Measurements from ENCODE around the gene IGF2BP3. TPM values are rescaled to one million over a fixed set of nuclear protein-coding genes. Genes with fewer than 3 reads are reported as not detected.
"Not testable (repeated sequence)": the region's sequence is repeated elsewhere in the genome, so short reads cannot be mapped to it uniquely, and the experiment has no call there.

The IGF2BP3 gene
- total RNA-seq, 1 donor, result 6.7 TPM

DNA sequence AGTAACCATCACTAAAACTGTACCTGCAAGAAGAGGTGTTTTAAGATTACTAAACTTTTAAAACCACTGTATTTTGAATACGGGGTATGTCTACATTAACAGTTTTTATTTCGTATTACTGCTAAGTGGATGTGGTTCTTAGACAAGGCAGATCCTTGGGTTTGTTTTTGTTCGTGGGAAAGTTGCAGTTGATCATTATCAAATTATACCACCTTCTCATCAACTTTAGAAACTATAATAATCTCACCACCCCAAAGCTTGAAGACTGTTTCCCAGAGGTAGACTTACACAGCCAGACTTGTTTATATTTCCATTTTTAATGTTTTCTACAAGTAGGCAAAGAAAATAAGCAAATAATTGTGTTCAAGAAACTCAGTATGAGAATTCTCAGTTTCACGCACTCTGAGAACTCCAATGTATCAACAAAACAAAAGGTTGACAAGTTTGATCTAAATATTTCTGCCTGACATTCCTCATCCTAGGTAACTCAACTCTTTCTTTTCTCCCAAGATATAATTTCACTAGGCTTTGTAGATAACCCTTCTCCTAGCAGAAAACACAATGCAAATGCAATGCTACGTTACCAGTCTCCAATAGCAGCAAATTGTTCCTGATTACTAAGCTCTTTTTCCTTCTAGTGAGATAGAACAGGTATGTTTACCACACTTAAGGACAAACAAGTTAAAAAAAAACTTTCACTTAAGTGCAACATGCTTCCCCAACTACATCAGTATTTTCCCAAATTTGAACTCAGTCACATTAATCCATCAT lies 36.0 kb downstream of the IGF2BP3 start:
- DNase-seq (ENCODE audit: low read depth in 2 of 3, low spot score in 2 of 3), result no peak

DNA sequence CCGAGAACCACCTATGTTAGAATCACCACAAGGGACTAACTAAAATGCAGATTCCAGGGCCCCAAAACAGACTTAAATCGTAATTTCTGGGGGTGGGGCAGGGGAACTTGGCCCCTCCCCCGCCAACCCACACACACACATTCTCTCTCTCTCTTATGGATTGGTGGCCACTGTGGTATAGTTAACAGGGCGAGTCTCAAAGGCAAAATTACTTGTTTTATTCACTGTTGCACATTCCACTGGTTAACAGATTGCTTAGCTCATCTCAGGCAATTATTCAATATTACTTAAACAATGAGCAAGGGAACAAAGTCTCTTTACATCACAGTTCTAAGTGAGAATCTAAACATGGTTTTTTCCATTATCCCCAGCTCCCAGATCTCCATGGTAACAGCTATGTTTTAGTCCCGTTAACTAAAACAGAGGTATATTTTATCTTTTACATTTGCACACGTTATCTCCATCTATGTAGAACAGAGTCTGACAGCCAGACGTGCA lies 38.5 kb downstream of the IGF2BP3 start:
- DNase-seq (ENCODE audit: low read depth in 2 of 3, low spot score in 2 of 3), result no peak

DNA sequence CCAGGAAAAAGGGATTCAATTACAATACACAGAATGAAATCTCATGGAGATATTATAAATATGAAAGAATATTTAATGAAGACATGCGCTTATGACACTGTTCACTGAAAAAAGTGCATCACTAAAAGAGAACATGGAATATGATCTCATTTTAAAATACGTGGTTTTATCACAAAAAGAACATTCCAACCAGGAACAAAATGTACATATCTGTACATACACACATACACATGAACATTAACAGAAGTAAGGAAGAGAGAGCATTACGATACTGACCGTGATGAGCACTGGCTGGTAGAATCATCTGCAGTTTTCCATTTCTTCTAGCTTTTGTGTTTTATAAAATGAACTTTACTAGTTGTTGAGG lies 39.4 kb downstream of the IGF2BP3 start:
- no peak for DNase-seq (ENCODE audit: low read depth in 2 of 3, low spot score in 2 of 3)

DNA sequence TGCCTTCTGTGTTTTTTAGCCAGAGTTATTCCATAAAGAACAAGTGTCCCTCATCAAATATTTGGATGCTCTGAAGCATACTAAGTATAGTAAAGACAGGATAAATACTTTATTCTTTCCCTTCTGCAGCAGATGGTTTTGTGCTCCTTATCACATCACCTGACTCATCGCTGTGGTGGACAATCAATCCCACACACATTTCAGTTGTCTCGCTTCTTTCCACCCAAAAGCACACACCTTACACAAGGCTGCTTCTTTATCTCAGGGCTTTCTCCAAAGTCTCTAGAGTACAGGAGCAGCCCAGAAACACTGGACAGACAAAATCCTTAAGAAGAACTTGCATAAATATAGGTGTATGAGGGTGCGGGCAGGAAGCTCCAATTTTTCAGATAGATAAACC lies 43.4 kb downstream of the IGF2BP3 start:
- DNase-seq (ENCODE audit: low read depth in 2 of 3, low spot score in 2 of 3), result no peak

DNA sequence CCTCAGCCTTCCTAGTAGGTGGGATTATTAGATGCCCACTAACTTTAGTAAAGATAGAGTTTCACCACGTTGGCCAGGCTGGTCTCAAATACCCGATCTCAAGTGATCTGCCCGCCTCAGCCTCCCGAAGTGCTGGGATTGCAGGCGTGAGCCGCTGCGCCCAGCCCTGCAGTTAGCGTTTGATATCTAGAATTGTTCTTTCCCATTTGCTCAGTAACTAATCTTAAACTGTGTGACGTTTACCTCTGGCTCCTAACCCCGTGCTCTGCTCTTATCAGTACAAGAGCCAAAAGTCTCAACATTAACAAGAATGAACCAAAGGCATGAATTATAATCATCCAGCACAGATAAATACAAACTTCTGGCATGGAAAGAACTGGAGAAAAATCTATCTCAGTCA lies 47.4 kb downstream of the IGF2BP3 start:
- no peak for DNase-seq (ENCODE audit: low read depth in 2 of 3, low spot score in 2 of 3)

DNA sequence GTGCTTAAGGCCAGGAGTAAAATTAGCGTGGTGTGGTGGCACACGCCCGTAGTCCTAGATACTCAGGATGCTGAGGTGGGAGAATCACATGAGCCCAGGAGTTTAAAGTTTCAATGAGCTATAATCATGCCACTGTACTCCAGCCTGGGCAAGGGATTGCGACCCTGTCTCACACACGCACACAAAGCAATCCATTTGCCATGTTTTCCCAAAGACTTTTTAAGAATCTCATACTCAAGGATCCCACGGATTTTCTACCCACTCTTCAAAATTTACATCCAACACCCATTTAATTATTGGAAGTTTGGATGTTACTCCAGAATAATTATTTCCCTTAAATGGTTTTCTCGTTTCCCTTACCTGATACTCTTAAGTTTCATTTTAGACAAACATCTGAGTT lies 47.9 kb downstream of the IGF2BP3 start:
- no peak for DNase-seq (ENCODE audit: low read depth in 2 of 3, low spot score in 2 of 3)

DNA sequence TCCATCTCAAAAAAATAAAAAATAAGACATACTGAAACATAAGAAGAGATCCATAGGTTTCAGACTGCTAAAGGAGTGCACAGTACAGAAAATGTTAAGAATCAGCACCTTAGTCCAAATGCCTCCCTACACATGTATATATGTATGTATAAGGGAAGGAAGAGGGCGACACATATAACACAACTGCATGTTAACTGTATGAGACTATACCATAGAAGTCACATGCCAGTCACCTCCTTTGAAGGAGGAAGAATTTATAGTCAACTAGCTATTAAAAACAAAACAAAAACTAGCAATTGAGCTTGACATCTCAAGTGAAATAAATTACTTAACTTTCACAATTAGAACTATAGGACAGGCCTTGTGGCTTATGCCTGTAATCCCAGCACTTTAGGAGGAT lies 50.4 kb downstream of the IGF2BP3 start:
- DNase-seq (ENCODE audit: low read depth in 2 of 3, low spot score in 2 of 3), result no peak

DNA sequence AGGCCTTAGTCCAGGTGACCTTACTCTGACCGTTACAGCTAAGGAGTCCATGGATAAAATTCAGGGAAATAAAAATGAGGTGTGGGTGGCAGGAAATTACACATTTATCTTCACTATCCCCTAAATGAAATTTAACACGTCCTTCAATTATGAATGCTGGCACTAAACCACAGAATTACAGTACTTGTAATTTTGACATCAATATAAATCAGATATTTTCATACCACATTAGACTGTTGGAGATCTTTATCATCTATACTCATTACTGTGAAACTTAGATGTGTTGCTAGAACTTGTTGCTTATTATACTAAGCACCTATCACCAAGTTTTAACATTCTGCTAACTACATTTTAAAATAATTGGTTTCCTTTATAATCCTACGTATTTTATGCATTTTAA lies 51.1 kb downstream of the IGF2BP3 start:
- no peak for DNase-seq (ENCODE audit: low read depth in 2 of 3, low spot score in 2 of 3)

DNA sequence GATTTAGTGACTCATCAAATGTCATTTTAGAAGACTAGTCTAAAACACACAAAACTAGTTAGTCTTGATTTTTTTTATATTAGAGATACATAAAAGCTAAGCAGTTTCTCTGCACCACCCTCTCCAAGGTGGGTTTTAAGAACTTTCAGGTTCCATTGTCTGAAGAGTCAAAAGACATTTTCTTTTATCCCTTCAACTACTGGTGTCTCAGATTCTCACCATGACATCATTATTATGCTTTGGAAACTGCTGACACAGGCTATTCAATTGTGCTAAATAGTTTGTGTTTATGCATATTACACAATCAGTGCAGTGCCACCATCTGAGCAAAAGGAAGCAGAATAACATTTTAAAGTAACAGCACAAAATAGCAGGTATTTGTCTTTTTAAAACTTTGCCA lies 52.2 kb downstream of the IGF2BP3 start:
- DNase-seq (ENCODE audit: low read depth in 2 of 3, low spot score in 2 of 3), result no peak

DNA sequence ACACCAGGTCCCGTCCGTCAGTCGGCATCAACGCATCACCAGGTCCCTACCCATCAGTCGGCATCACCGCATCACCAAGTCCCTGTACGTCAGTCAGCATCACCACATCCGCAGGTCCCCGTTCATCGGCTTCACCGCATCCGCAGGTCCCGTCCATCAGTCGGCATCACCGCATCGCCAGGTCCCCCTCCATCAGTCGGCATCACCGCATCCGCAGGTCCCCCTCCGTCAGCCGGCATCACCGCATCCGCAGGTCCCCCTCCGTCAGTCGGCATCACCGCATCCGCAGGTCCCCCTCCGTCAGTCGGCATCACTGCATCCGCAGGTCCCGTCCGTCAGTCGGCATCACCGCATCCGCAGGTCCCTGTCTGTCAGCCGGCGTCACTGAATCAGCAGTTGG lies 55.1 kb downstream of the IGF2BP3 start:
- DNase-seq (ENCODE audit: low read depth in 2 of 3, low spot score in 2 of 3), result no peak

DNA sequence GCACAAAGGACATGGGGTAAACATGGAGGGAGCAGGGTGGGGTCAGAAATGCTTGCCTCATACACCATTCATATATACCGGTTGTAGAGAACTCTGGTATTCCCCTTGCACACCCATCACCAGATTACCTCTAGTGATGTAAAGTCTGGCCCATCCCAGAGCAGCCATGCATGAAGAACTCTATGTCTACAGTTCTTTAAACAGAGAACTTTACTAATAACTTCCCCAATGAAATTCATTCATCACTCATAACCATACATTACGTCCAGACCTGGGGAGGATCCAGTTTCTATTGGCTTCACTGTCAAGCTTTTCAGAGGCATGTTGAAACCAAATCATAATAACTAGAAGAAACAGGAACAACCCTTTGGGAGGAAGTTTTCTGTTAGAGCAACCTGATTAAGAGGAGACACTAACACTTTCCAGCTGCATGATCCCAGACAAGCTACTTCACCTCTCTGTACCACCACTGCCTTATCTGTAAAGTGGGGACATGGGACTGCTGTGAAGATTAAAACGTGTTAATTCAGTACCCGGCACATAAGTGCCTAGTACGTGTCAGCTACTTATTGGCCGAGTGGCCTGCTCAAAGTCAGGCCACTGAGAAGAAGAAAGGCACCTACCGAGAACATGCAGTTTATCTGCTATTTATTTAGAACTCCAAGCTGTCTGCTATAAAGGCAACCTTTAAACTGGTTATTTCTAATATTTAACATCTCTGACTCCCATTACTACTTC lies 59.7 kb downstream of the IGF2BP3 start:
- DNase-seq (ENCODE audit: low read depth in 2 of 3, low spot score in 2 of 3), result no peak

DNA sequence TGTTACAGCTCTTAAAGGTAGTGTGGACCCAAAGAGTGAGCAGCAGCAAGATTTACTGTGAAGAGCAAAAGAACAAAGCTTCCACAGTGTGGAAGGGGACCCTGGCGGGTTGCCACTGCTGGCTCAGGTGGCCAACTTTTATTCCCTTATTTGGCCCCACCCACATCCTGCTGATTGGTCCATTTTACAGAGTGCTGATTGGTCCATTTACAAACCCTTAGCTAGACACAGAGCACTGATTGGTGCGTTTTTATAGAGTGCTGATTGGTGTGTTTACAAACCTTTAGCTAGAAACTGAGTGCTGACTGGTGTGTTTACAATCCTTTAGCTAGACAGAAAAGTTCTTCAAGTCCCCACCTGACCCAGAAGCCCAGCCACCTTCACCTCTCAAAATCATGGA lies 63.7 kb downstream of the IGF2BP3 start:
- DNase-seq (ENCODE audit: low read depth in 2 of 3, low spot score in 2 of 3), result not testable (repeated sequence)

DNA sequence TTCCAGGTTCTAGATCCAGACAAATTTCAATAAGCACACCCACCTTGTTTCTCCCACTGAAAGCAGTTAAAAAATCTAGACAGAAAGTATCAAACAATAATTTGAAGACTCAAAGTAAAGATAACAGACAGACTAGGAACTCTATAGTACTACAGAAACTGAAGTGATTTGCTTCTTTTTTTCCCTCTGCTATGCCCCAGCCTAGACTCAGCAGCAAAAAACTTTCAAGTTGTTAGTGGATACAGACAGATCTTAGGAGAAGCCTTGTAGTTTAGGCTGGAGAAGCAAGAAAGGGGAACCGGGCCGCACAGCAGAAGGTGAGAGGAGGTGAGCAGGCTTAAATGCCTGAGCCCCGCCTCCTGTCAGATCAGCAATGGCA lies 65.1 kb downstream of the IGF2BP3 start:
- no peak for DNase-seq (ENCODE audit: low read depth in 2 of 3, low spot score in 2 of 3)

DNA sequence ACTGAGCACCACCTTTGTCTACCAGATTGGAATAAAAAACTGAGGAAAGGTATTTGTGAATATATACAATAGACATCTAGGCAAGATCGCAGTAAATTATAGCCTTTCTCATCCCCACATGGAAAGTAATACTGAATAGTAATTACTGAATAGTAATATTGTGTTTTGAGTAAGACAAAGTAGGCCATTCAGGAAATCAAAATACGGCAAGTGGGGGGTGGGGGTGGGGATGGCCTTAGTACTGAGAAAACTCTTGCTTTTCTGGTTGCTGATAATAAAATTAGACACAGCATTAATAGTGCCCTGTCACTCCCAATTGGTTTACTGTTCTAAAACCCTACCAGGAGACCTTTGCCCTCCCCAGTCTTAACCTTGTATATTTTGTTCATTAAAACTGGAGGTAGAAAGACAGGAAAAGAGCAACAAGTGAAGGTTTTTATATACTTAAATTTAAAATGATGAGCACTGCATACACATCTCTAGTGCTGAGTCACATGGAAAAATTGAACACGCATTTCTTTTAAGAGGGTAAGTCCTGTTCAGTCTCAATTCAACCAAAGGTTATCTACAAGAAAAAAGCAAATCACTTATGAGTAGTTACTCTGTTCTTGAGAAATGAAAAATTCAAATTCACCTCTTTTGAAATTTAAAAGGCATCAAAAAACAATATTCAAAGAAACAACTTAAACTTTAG lies 65.6 kb downstream of the IGF2BP3 start:
- no peak for DNase-seq (ENCODE audit: low read depth in 2 of 3, low spot score in 2 of 3)

DNA sequence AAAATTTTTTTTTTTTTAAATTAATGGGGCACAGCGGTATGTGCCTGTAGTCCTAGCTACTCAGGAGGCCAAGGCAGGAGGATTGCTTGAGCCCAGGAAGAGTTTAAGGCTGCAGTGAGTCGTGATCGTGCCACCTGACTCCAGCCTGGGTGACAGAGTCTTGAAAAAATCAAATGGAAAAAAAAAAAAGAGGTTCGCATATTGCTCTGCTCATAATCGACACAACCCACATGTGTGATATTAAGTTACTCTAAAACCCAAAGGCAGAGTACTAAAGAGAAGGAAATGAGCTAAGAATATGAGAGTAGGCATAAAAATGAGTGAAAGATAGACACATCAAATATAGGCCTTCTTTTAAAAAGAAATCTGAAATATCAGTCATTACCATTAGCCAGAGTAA lies 66.3 kb downstream of the IGF2BP3 start:
- DNase-seq (ENCODE audit: low read depth in 2 of 3, low spot score in 2 of 3), result no peak

DNA sequence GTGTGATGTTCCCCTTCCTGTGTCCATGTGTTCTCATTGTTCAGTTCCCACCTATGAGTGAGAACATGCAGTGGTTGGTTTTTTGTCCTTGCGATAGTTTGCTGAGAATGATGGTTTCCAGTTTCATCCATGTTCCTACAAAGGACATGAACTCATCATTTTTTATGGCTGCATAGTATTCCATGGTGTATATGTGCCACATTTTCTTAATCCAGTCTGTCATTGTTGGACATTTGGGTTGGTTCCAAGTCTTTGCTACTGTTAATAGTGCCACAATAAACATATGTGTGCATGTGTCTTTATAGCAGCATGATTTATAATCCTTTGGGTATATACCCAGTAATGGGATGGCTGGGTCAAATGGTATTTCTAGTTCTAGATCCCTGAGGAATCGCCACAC lies 72.2 kb downstream of the IGF2BP3 start:
- DNase-seq (ENCODE audit: low read depth in 2 of 3, low spot score in 2 of 3), result not testable (repeated sequence)

DNA sequence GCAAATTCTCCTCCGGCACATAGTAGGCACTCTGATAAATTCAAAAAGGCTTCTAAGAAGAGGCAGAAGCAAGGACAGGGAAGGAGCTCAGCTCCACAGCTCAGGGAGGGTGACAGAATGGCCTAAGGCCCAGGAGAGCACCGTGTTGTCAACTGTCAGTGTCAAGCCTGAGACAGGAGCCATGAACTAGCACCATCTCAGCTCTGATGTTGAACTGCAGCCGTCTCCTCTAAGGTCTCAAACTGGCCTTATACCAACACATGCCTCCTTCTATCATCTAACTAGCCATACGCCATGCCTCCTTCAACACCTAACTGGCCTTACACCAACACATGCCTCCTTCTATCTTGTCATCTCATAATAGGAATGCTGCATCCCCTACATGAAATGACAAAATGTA lies 73.0 kb downstream of the IGF2BP3 start:
- no peak for DNase-seq (ENCODE audit: low read depth in 2 of 3, low spot score in 2 of 3)

DNA sequence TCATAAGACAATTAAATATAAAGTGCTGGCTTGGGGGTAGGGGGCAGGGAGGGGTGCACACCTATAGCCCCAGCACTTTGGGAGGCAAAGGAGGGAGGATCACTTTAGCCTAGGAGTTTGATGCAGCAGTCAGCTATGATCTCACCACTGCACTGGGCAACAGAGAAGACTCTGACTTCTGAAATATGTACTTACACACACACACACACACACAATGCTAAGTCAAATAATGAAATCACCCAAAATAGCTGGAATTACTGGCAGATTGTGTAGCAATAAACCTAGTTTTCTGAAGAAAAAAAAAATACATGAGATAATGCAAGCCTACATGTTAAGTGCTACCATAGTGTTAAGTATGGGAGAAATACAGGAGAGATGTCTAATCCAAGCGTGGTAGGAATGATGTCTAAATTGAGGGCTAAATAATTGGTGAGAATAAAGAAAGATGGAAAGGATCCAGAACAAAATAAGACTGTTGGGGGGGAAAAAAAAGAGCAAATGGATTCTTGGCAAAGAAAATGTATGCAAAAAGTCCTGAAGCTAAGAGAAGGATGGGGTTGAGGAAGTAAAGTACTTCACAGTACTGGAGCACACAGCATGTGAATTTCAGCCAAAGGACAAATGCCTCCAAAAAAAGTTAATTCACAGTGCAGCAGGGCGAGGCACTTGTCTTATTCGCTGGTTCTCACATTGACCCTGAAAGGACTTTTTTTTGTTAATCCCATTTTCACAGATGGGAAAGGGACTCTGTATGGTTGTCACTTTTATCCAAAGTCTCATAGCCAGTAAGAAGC lies 73.9 kb downstream of the IGF2BP3 start:
- no peak for DNase-seq (ENCODE audit: low read depth in 2 of 3, low spot score in 2 of 3)

DNA sequence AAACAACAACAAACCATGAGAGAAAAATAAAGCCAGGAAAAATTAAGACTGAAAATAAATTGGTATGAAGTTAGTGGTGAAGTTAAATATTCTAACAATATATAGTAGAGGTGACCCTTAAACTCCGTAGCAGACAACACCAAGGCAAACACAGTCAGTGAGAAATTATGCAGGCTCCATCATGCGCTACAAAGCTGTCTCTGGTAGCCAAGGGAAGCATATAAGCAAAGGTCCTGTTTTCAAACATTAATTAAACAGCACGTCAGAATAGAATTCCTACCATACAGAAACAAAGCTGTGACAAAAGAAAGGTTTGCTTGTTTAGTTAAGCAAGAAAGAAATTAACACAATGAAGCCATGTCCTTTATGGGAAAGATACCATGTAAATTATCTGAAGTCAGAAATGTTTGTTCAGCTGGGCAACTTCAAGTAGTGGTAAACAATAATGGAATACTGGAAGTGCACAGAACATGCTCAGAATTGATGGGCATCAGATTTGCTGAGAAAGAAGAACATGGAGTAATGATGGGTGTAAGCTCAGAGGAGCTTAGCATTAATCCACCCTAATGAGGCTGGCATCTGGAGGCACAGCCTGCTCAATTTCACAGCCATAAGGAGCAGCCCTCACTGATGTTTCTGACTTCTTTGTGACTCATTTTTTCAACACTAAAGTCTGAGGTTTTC lies 75.7 kb downstream of the IGF2BP3 start:
- no peak for DNase-seq (ENCODE audit: low read depth in 2 of 3, low spot score in 2 of 3)

DNA sequence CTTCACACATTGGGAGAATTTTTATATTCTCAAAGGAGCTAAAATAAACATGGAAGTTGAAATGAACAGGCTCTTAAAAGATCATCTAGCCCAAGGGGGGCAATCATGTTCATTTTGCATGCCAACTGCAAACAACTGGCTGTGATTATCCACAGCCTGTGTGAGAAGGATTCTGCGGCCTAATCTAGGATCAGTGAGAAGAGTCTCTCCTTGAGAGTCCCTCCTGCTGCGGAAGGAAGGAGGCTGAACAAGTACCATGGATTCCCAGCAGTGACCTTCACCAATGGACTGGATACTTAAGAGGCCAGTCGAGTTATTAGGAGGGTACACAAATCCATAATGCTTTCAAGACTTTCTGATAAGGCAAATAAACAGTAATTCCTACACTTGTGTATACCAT lies 76.7 kb downstream of the IGF2BP3 start:
- no peak for DNase-seq (ENCODE audit: low read depth in 2 of 3, low spot score in 2 of 3)
